Transverse colon (tissue), 4 donors: Measurements from ENCODE around the gene SGCA.

ENCODE experiments used
- CTCF ChIP-seq, 5 experiments: fragments of 200-600 bp in 3 of 5; fragments of 450-650 bp in 2 of 5; sonication (generic) in 3 of 5; IDR thresholded peaks; 1 replicate in 2 of 5; 2 replicates in 3 of 5; pipeline ENCODE4 v1.5.1; 2016 to 2017; ENCODE audit warnings: antibody characterized with exemption in 5 of 5, inconsistent platforms in 3 of 5, mild to moderate bottlenecking in 2 of 5, moderate library complexity in 1 of 5
- POLR2A ChIP-seq: fragments of 450-650 bp; IDR thresholded peaks from one replicate; pipeline ENCODE4 v1.6.1; 2016; ENCODE audit warnings: antibody characterized with exemption, mild to moderate bottlenecking, moderate library complexity
- POLR2AphosphoS5 ChIP-seq, 3 donors: sonication (generic); formaldehyde crosslinking; IDR thresholded peaks; one replicate each; pipeline ENCODE4 v1.6.1; 2016; ENCODE audit warnings: antibody characterized with exemption in 3 of 3

DNA sequence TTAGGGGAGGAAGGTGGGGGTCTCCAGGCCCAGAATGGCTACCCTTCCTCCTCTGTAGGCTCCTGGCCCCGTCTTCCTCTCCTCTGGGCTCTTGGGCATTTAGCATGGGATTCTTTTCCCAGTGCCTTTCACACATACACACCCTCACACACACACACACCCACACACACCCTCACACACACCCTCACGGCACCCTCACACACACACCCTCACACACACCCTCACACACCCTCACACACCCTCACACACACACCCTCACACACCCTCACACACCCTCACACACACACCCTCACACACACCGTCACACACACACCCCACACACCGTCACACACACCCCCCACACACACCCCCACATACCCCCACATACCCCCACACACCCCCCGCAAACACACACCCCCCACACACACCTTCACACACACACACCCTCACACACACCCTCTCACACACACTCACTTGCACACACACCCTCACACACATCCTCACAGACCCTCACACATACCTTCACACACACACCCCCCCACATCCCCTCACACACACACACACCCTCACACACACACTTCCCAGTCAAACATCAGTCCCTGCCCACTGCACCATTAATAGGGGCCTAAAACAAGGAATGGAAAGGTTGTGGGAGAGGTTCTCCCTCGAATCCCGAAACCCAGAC, 845 bp downstream of the SGCA start:
- no peak for TF ChIP-seq CTCF (IDR thresholded peaks at IDR 0.05)
- no peak for TF ChIP-seq POLR2AphosphoS5 (IDR thresholded peaks at IDR 0.05)
- no peak for TF ChIP-seq POLR2A
